ENCODE data around the gene TOP1. TPM values are rescaled to one million over a fixed set of nuclear protein-coding genes. Genes with fewer than 3 reads are reported as not detected.

The TOP1 gene
- total and polyA plus RNA-seq, 5 donors from 2014 or later = 9.2 to 50.0 (median 9.7) TPM

GRCh38 chr20:41038878-41039404 lies 10.3 kb downstream of the TOP1 start:
- ATAC-seq (ENCODE audit: low read depth in 2 of 2) (peak; percentile 57 to 62), DNase-seq (peak in 1 of 3 donors; percentile 15)
- Histone ChIP-seq H3K9me3 (ENCODE audit: control insufficient read depth in 2 of 2, low read length in 2 of 2) (no peaks in the 10 kb centered on the region), H3K4me1 (ENCODE audit: control insufficient read depth, insufficient read depth, low read length, poor library complexity, severe bottlenecking) (peaks cover 44% of the 10 kb centered on the region), H3K4me3 (ENCODE audit: low read depth, low read length) (no peak overlapping the region), H3K27ac (ENCODE audit: insufficient read depth, low read length, poor library complexity, severe bottlenecking) (no peak overlapping the region), H3K27me3 (ENCODE audit: control insufficient read depth, insufficient read depth, low read length) (no peaks in the 10 kb centered on the region), H3K36me3 (ENCODE audit: control insufficient read depth, insufficient read depth, low read length) (peaks cover 2% of the 10 kb centered on the region)
- H3K9me3 Mint-ChIP-seq = no peaks in the 10 kb centered on the region
- H3K4me1 Mint-ChIP-seq = peaks cover 46 to 98% (median 79%) of the 10 kb centered on the region in 4 donors
- peak overlapping the region in 2 of 3 donors; percentile 22 to 39 for H3K27ac Mint-ChIP-seq
- H3K4me3 Mint-ChIP-seq = peak overlapping the region in 1 of 4 donors; percentile 49
- H3K36me3 Mint-ChIP-seq = peaks cover 23% of the 10 kb centered on the region
- no peaks in the 10 kb centered on the region for H3K27me3 Mint-ChIP-seq

GRCh38 chr20:41040855-41041254 lies 12.2 kb downstream of the TOP1 start:
- H3K9me3 ChIP-seq (ENCODE audit: control insufficient read depth in 2 of 2, low read length in 2 of 2) = no peaks in the 10 kb centered on the region
- peaks cover 48% of the 10 kb centered on the region for H3K4me1 ChIP-seq (ENCODE audit: control insufficient read depth, insufficient read depth, low read length, poor library complexity, severe bottlenecking)
- H3K4me3 ChIP-seq (ENCODE audit: low read depth, low read length) = peak overlapping the region; percentile 14
- DNase-seq (peak in 1 of 3 donors; percentile 30), ATAC-seq (ENCODE audit: low read depth in 2 of 2) (no peak)
- H3K9me3 Mint-ChIP-seq = no peaks in the 10 kb centered on the region
- H3K27ac ChIP-seq (ENCODE audit: insufficient read depth, low read length, poor library complexity, severe bottlenecking) = no peak overlapping the region
- H3K27me3 ChIP-seq (ENCODE audit: control insufficient read depth, insufficient read depth, low read length) = no peaks in the 10 kb centered on the region
- no peaks in the 10 kb centered on the region for H3K27me3 Mint-ChIP-seq
- peak overlapping the region in 1 of 3 donors; percentile 64 for H3K27ac Mint-ChIP-seq
- peaks cover 43 to 93% (median 75%) of the 10 kb centered on the region in 4 donors for H3K4me1 Mint-ChIP-seq
- H3K4me3 Mint-ChIP-seq = peak overlapping the region in 1 of 4 donors; percentile 20
- peaks cover 5% of the 10 kb centered on the region for H3K36me3 ChIP-seq (ENCODE audit: control insufficient read depth, insufficient read depth, low read length)
- H3K36me3 Mint-ChIP-seq = peaks cover 10% of the 10 kb centered on the region

GRCh38 chr20:41041693-41042092 lies 13.1 kb downstream of the TOP1 start:
- H3K36me3 ChIP-seq (ENCODE audit: control insufficient read depth, insufficient read depth, low read length) = peaks cover 5% of the 10 kb centered on the region
- H3K4me3 ChIP-seq (ENCODE audit: low read depth, low read length) = no peak overlapping the region
- no peaks in the 10 kb centered on the region for H3K27me3 Mint-ChIP-seq
- no peaks in the 10 kb centered on the region for H3K9me3 Mint-ChIP-seq
- no peak for ATAC-seq (ENCODE audit: low read depth in 2 of 2)
- H3K9me3 ChIP-seq (ENCODE audit: control insufficient read depth in 2 of 2, low read length in 2 of 2) = no peaks in the 10 kb centered on the region
- DNase-seq = no peak
- H3K36me3 Mint-ChIP-seq = peaks cover 4% of the 10 kb centered on the region
- peak overlapping the region in 1 of 3 donors; percentile 64 for H3K27ac Mint-ChIP-seq
- H3K4me1 Mint-ChIP-seq = peaks cover 51 to 94% (median 75%) of the 10 kb centered on the region in 4 donors
- peak overlapping the region in 2 of 4 donors; percentile 27 to 48 for H3K4me3 Mint-ChIP-seq
- H3K27ac ChIP-seq (ENCODE audit: insufficient read depth, low read length, poor library complexity, severe bottlenecking) = no peak overlapping the region
- no peaks in the 10 kb centered on the region for H3K27me3 ChIP-seq (ENCODE audit: control insufficient read depth, insufficient read depth, low read length)
- peaks cover 56% of the 10 kb centered on the region for H3K4me1 ChIP-seq (ENCODE audit: control insufficient read depth, insufficient read depth, low read length, poor library complexity, severe bottlenecking)

- no peaks in the 10 kb centered on the region for H3K27me3 Mint-ChIP-seq
- H3K27ac Mint-ChIP-seq = peak overlapping the region in 2 of 3 donors; percentile 67 to 75
- DNase-seq = no peak
- peaks cover 5% of the 10 kb centered on the region for H3K36me3 ChIP-seq (ENCODE audit: control insufficient read depth, insufficient read depth, low read length)
- H3K9me3 Mint-ChIP-seq = no peaks in the 10 kb centered on the region
- peak overlapping the region in 2 of 4 donors; percentile 1 to 10 for H3K4me3 Mint-ChIP-seq
- peaks cover 76% of the 10 kb centered on the region for H3K4me1 ChIP-seq (ENCODE audit: control insufficient read depth, insufficient read depth, low read length, poor library complexity, severe bottlenecking)
- H3K27me3 ChIP-seq (ENCODE audit: control insufficient read depth, insufficient read depth, low read length) = no peaks in the 10 kb centered on the region
- H3K36me3 Mint-ChIP-seq = peaks cover 4% of the 10 kb centered on the region
- H3K4me1 Mint-ChIP-seq = peaks cover 59 to 94% (median 84%) of the 10 kb centered on the region in 4 donors
- ATAC-seq (ENCODE audit: low read depth in 2 of 2) = no peak
- H3K4me3 ChIP-seq (ENCODE audit: low read depth, low read length) = no peak overlapping the region
- H3K27ac ChIP-seq (ENCODE audit: insufficient read depth, low read length, poor library complexity, severe bottlenecking) = no peak overlapping the region
- H3K9me3 ChIP-seq (ENCODE audit: control insufficient read depth in 2 of 2, low read length in 2 of 2) = no peaks in the 10 kb centered on the region
These were observed 15.9 kb downstream of the TOP1 start for GRCh38 chr20:41044409-41045062.

GRCh38 chr20:41045671-41046070 lies 17.0 kb downstream of the TOP1 start:
- H3K4me1 ChIP-seq (ENCODE audit: control insufficient read depth, insufficient read depth, low read length, poor library complexity, severe bottlenecking) = peaks cover 79% of the 10 kb centered on the region
- H3K9me3 ChIP-seq (ENCODE audit: control insufficient read depth in 2 of 2, low read length in 2 of 2) = no peaks in the 10 kb centered on the region
- peaks cover 5% of the 10 kb centered on the region for H3K36me3 ChIP-seq (ENCODE audit: control insufficient read depth, insufficient read depth, low read length)
- Mint-ChIP-seq H3K27me3 (no peaks in the 10 kb centered on the region), H3K4me3 (peak overlapping the region in 1 of 4 donors; percentile 70), H3K36me3 (peaks cover 4% of the 10 kb centered on the region), H3K9me3 (no peaks in the 10 kb centered on the region), H3K27ac (peak overlapping the region in 2 of 3 donors; percentile 79 to 89), H3K4me1 (peaks cover 56 to 94% (median 85%) of the 10 kb centered on the region in 4 donors)
- no peak overlapping the region for H3K27ac ChIP-seq (ENCODE audit: insufficient read depth, low read length, poor library complexity, severe bottlenecking)
- DNase-seq = no peak
- no peak for ATAC-seq (ENCODE audit: low read depth in 2 of 2)
- no peaks in the 10 kb centered on the region for H3K27me3 ChIP-seq (ENCODE audit: control insufficient read depth, insufficient read depth, low read length)
- H3K4me3 ChIP-seq (ENCODE audit: low read depth, low read length) = no peak overlapping the region

- Histone ChIP-seq H3K9me3 (ENCODE audit: control insufficient read depth in 2 of 2, low read length in 2 of 2) (no peaks in the 10 kb centered on the region), H3K36me3 (ENCODE audit: control insufficient read depth, insufficient read depth, low read length) (peaks cover 5% of the 10 kb centered on the region), H3K4me3 (ENCODE audit: low read depth, low read length) (peak overlapping the region; percentile 94), H3K27ac (ENCODE audit: insufficient read depth, low read length, poor library complexity, severe bottlenecking) (peak overlapping the region; percentile 81), H3K27me3 (ENCODE audit: control insufficient read depth, insufficient read depth, low read length) (no peaks in the 10 kb centered on the region), H3K4me1 (ENCODE audit: control insufficient read depth, insufficient read depth, low read length, poor library complexity, severe bottlenecking) (peaks cover 80% of the 10 kb centered on the region)
- Mint-ChIP-seq H3K27me3 (no peaks in the 10 kb centered on the region), H3K4me3 (peak overlapping the region; percentile 16 to 70 (median 49)), H3K4me1 (peaks cover 62 to 94% (median 86%) of the 10 kb centered on the region in 4 donors), H3K27ac (peak overlapping the region; percentile 28 to 89 (median 79)), H3K36me3 (peaks cover 4% of the 10 kb centered on the region), H3K9me3 (no peaks in the 10 kb centered on the region)
- DNase-seq = peak in 1 of 3 donors; percentile 44
- ATAC-seq (ENCODE audit: low read depth in 2 of 2) = peak; percentile 36 to 56
These were observed 18.1 kb downstream of the TOP1 start for GRCh38 chr20:41046716-41047115.

- H3K36me3 Mint-ChIP-seq = peaks cover 4% of the 10 kb centered on the region
- H3K4me1 Mint-ChIP-seq = peaks cover 62 to 94% (median 88%) of the 10 kb centered on the region in 4 donors
- H3K27ac ChIP-seq (ENCODE audit: insufficient read depth, low read length, poor library complexity, severe bottlenecking) = peak overlapping the region; percentile 81
- peak overlapping the region; percentile 94 for H3K4me3 ChIP-seq (ENCODE audit: low read depth, low read length)
- H3K27ac Mint-ChIP-seq = peak overlapping the region; percentile 72 to 79 (median 74)
- no peaks in the 10 kb centered on the region for H3K27me3 Mint-ChIP-seq
- H3K27me3 ChIP-seq (ENCODE audit: control insufficient read depth, insufficient read depth, low read length) = no peaks in the 10 kb centered on the region
- H3K4me3 Mint-ChIP-seq = peak overlapping the region; percentile 70 to 88 (median 82)
- no peaks in the 10 kb centered on the region for H3K9me3 Mint-ChIP-seq
- no peaks in the 10 kb centered on the region for H3K9me3 ChIP-seq (ENCODE audit: control insufficient read depth in 2 of 2, low read length in 2 of 2)
- H3K4me1 ChIP-seq (ENCODE audit: control insufficient read depth, insufficient read depth, low read length, poor library complexity, severe bottlenecking) = peaks cover 75% of the 10 kb centered on the region
- H3K36me3 ChIP-seq (ENCODE audit: control insufficient read depth, insufficient read depth, low read length) = peaks cover 5% of the 10 kb centered on the region
- peak in 1 of 3 donors; percentile 8 for DNase-seq
- peak in 1 of 2 donors; percentile 19 for ATAC-seq (ENCODE audit: low read depth in 2 of 2)
These were observed 18.8 kb downstream of the TOP1 start for GRCh38 chr20:41047279-41047974.

Data from CD4-positive, CD25-positive, alpha-beta regulatory T cell (primary cell).